H9 (cell line): ENCODE measurements around the gene RAB3A. TPM values are rescaled to one million over a fixed set of nuclear protein-coding genes. Genes with fewer than 3 reads are reported as not detected.

ENCODE experiments used
- DNase-seq: peaks from one replicate; pipeline ENCODE4 v3.0.0-alpha.2; 2017
- H2AFZ ChIP-seq: one replicate; pipeline ENCODE4 v1.6.1; 2013; ENCODE audit warnings: mild to moderate bottlenecking, low read length, control low read depth, moderate library complexity
- H2AK5ac ChIP-seq: 2 replicates; pipeline ENCODE4 v1.6.1; 2013; ENCODE audit warnings: low read length, control low read depth, mixed read lengths; ENCODE audit not compliant: insufficient read length
- H2BK120ac ChIP-seq: one replicate; pipeline ENCODE4 v1.6.1; 2013; ENCODE audit warnings: low read depth, mild to moderate bottlenecking, low read length, control low read depth, inconsistent platforms; ENCODE audit not compliant: poor library complexity, severe bottlenecking
- H2BK12ac ChIP-seq: 2 replicates; pipeline ENCODE4 v1.6.1; 2013; ENCODE audit warnings: low read length, control low read depth, mixed read lengths, low read depth; ENCODE audit not compliant: insufficient read length
- H2BK15ac ChIP-seq: 2 replicates; pipeline ENCODE4 v1.6.1; 2013; ENCODE audit warnings: low read depth, low read length, control low read depth
- H2BK20ac ChIP-seq: one replicate; pipeline ENCODE4 v1.6.1; 2013; ENCODE audit warnings: low read depth, mild to moderate bottlenecking, low read length, control low read depth, inconsistent platforms; ENCODE audit not compliant: poor library complexity, severe bottlenecking
- H2BK5ac ChIP-seq: 2 replicates; pipeline ENCODE4 v1.6.1; 2013; ENCODE audit warnings: low read length, control low read depth, mixed read lengths; ENCODE audit not compliant: insufficient read length
- H3K14ac ChIP-seq: 2 replicates; pipeline ENCODE4 v1.6.1; 2013; ENCODE audit warnings: low read length, control low read depth; ENCODE audit not compliant: insufficient read depth
- H3K18ac ChIP-seq: 2 replicates; pipeline ENCODE4 v1.6.1; 2013; ENCODE audit warnings: low read depth, mild to moderate bottlenecking, mixed read lengths, low read length, control low read depth; ENCODE audit not compliant: insufficient read length
- H3K23ac ChIP-seq: 2 replicates; pipeline ENCODE4 v1.6.1; 2013; ENCODE audit warnings: low read length, control low read depth, mixed read lengths, low read depth; ENCODE audit not compliant: insufficient read length
- H3K23me2 ChIP-seq: 2 replicates; pipeline ENCODE4 v1.6.1; 2013; ENCODE audit warnings: low read depth, mild to moderate bottlenecking, mixed read lengths, low read length, control low read depth; ENCODE audit not compliant: insufficient read length, poor library complexity, severe bottlenecking
- H3K27ac ChIP-seq: 2 replicates; pipeline ENCODE4 v1.5.1; 2013; ENCODE audit warnings: low read length, control low read depth, mixed read lengths, low read depth; ENCODE audit not compliant: insufficient read length
- H3K27me3 ChIP-seq: 2 replicates; pipeline ENCODE4 v1.6.1; 2013; ENCODE audit warnings: low read length, control low read depth, inconsistent platforms; ENCODE audit not compliant: insufficient read depth
- H3K4ac ChIP-seq: 2 replicates; pipeline ENCODE4 v1.6.1; 2013; ENCODE audit warnings: low read depth, mild to moderate bottlenecking, control low read depth, inconsistent platforms, low read length, moderate library complexity
- H3K4me1 ChIP-seq: 2 replicates; pipeline ENCODE4 v1.6.1; 2013; ENCODE audit warnings: low read length, control low read depth, inconsistent platforms; ENCODE audit not compliant: insufficient read depth
- H3K4me2 ChIP-seq: 2 replicates; pipeline ENCODE4 v1.6.1; 2013; ENCODE audit warnings: low read length, control low read depth, mixed read lengths; ENCODE audit not compliant: insufficient read length, insufficient read depth
- H3K56ac ChIP-seq: 2 replicates; pipeline ENCODE4 v1.6.1; 2013; ENCODE audit warnings: low read depth, mild to moderate bottlenecking, mixed read lengths, low read length, control low read depth; ENCODE audit not compliant: insufficient read length
- H3K79me1 ChIP-seq: 2 replicates; pipeline ENCODE4 v1.6.1; 2013; ENCODE audit warnings: low read depth, mild to moderate bottlenecking, moderate library complexity, low read length, control low read depth, inconsistent platforms; ENCODE audit not compliant: insufficient read depth, poor library complexity, severe bottlenecking
- H3K79me2 ChIP-seq: 2 replicates; pipeline ENCODE4 v1.6.1; 2013; ENCODE audit warnings: low read length, control low read depth, inconsistent platforms; ENCODE audit not compliant: insufficient read depth
- H3K9ac ChIP-seq: 2 replicates; pipeline ENCODE4 v1.6.1; 2013; ENCODE audit warnings: low read length, control low read depth, mixed read lengths; ENCODE audit not compliant: insufficient read length; ENCODE audit errors: extremely low read depth
- H3K9me3 ChIP-seq: one replicate; pipeline ENCODE4 v1.6.1; 2013; ENCODE audit warnings: low read depth, low read length, inconsistent platforms; ENCODE audit not compliant: control insufficient read depth
- H3T11ph ChIP-seq: one replicate; pipeline ENCODE4 v1.6.1; 2013; ENCODE audit warnings: mild to moderate bottlenecking, low read length, control low read depth, inconsistent platforms
- H4K20me1 ChIP-seq: one replicate; pipeline ENCODE4 v1.6.1; 2013; ENCODE audit not compliant: control insufficient read depth, insufficient read length, insufficient read depth
- H4K5ac ChIP-seq: 2 replicates; pipeline ENCODE4 v1.6.1; 2013; ENCODE audit warnings: low read depth, mild to moderate bottlenecking, mixed read lengths, low read length, control low read depth; ENCODE audit not compliant: insufficient read length
- H4K8ac ChIP-seq: replicated peaks from 2 replicates; pipeline ENCODE4 v1.6.1; 2013; ENCODE audit warnings: low read length, control low read depth, mixed read lengths, low read depth; ENCODE audit not compliant: insufficient read length
- H4K91ac ChIP-seq: 2 replicates; pipeline ENCODE4 v1.6.1; 2013; ENCODE audit warnings: low read depth, mild to moderate bottlenecking, moderate library complexity, mixed read lengths, low read length, control low read depth; ENCODE audit not compliant: insufficient read length
- H3K27ac Mint-ChIP-seq, 3 experiments: 2 replicates in 2 of 3; 3 replicates in 1 of 3; pipeline ENCODE4 v1.8.0; 2020 to 2021; ENCODE audit warnings: mixed read lengths in 3 of 3, mild to moderate bottlenecking in 1 of 3, moderate library complexity in 1 of 3
- H3K27me3 Mint-ChIP-seq: 2 replicates; pipeline ENCODE4 v1.8.0; 2021; ENCODE audit warnings: low read depth, mild to moderate bottlenecking, moderate library complexity, mixed read lengths
- H3K36me3 Mint-ChIP-seq, 3 experiments: 2 replicates in 2 of 3; 3 replicates in 1 of 3; pipeline ENCODE4 v1.8.0; 2020 to 2021; ENCODE audit warnings: low read depth in 3 of 3, mixed read lengths in 3 of 3; ENCODE audit not compliant: insufficient read depth in 1 of 3
- H3K4me1 Mint-ChIP-seq, 2 experiments: 2 replicates each; pipeline ENCODE4 v1.8.0; 2020; ENCODE audit warnings: mixed read lengths in 2 of 2
- H3K4me3 Mint-ChIP-seq, 2 experiments: 2 replicates in 1 of 2; 3 replicates in 1 of 2; pipeline ENCODE4 v1.8.0; 2020 to 2021; ENCODE audit warnings: mild to moderate bottlenecking in 2 of 2, mixed read lengths in 2 of 2, moderate library complexity in 1 of 2
- H3K9me3 Mint-ChIP-seq, 2 experiments: 2 replicates in 1 of 2; 3 replicates in 1 of 2; pipeline ENCODE4 v1.8.0; 2020; ENCODE audit warnings: mild to moderate bottlenecking in 2 of 2, mixed read lengths in 2 of 2, moderate library complexity in 1 of 2
- CTCF ChIP-seq: fragments of 200-600 bp; sonication (generic); conservative IDR thresholded peaks from 3 replicates; pipeline ENCODE4 v1.8.0; 2021; ENCODE audit warnings: antibody characterized with exemption, mild to moderate bottlenecking
- WGBS: extraction: QIAGEN DNeasy Blood & Tissue Kit; methylation state at CpG from one replicate; pipeline ENCODE4 v1.1.7; 2013; ENCODE audit warnings: missing lambda C conversion rate, low lambda C conversion rate, mixed read lengths; ENCODE audit not compliant: insufficient read length; ENCODE audit errors: extremely low coverage; 5-methylcytosine and 5-hydroxymethylcytosine counted together
- total RNA-seq: library from RNA; stranded (reverse); gene quantifications from 2 replicates; pipeline ENCODE4 v1.2.1, GENCODE V29; 2021

RAB3A gene
- total RNA-seq, 1 experiment from 2014 or later = 6.8 TPM

GRCh38 chr19:18167011-18167410, 36.8 kb downstream of the RAB3A start:
- Mint-ChIP-seq H3K27ac (no peak overlapping the region), H3K36me3 (peaks cover 31 to 70% (median 70%) of the 10 kb centered on the region in 3 experiments), H3K9me3 (no peaks in the 10 kb centered on the region), H3K27me3 (no peaks in the 10 kb centered on the region), H3K4me1 (peaks cover under 1 to 2% of the 10 kb centered on the region in 2 experiments; a peak in 1 of 4 replicates), H3K4me3 (no peak overlapping the region)
- H3K4me1 ChIP-seq = no peaks in the 10 kb centered on the region
- H4K91ac ChIP-seq = no peak overlapping the region
- no peak overlapping the region for H3K27ac ChIP-seq
- H3T11ph ChIP-seq = no peak overlapping the region
- TF ChIP-seq CTCF = no peak
- H2AFZ ChIP-seq = no peak overlapping the region
- no peaks in the 10 kb centered on the region for H3K9me3 ChIP-seq
- no peak overlapping the region for H2BK20ac ChIP-seq
- H4K5ac ChIP-seq = no peak overlapping the region
- no peak overlapping the region for H3K4me2 ChIP-seq
- H3K4ac ChIP-seq = no peak overlapping the region
- H3K18ac ChIP-seq = no peak overlapping the region
- H3K79me1 ChIP-seq = no peaks in the 10 kb centered on the region
- H2BK5ac ChIP-seq = no peak overlapping the region
- no peak overlapping the region for H3K14ac ChIP-seq
- no peak overlapping the region for H4K8ac ChIP-seq
- no peak overlapping the region for H2AK5ac ChIP-seq
- no peak overlapping the region for H2BK15ac ChIP-seq
- DNase-seq = no peak
- H2BK12ac ChIP-seq = no peak overlapping the region
- no CpG with 5 or more reads among the region's 21 CpGs for WGBS
- no peak overlapping the region for H3K9ac ChIP-seq
- H2BK120ac ChIP-seq = no peak overlapping the region
- no peaks in the 10 kb centered on the region for H3K23me2 ChIP-seq
- H3K56ac ChIP-seq = no peak overlapping the region
- no peak overlapping the region for H3K23ac ChIP-seq
- no peaks in the 10 kb centered on the region for H3K79me2 ChIP-seq
- no peaks in the 10 kb centered on the region for H4K20me1 ChIP-seq
- no peaks in the 10 kb centered on the region for H3K27me3 ChIP-seq
